ENCODE measurements around the gene CYRIA. TPM values are rescaled to one million over a fixed set of nuclear protein-coding genes. Genes with fewer than 3 reads are reported as not detected.
A peak's percentile ranks its signal among the peaks of the same experiment; 100 is the strongest.

Gene CYRIA
- 72.7 and 76.1 TPM in 2 replicates for total RNA-seq

DNA sequence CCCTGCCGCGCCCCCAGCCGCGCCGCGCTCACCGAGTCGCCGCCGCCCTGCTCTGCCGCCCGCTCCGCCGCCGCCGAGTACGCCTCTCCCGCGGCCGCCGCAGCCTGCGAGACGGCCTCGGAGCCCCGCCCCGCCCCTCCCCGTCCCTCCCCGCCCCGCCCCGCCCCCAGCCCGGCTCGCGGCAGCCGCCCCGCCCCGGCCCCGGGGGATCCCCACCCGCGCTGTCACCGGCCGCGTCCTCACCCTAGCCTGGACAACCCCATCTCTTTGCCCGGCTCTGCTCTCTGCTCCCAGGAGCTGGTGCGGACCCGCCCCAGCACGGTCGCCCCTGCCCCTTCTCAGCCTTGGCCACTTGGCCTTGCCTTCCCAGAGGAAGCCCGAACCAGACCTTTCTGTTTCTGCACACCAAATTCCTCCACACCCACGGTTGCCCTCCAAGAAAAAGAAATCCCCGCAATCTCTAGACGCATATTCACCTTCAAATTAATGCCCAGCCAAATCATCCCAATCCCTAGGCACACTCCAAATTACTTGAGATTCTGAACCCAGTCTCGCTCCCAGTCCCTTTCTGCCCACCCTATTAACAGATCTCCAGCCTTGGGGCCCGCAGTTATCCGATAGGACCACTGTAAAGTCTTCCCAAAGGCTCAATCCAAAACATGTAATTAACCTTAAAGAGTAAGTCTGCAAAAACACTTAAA lies at the start of gene CYRIA:
Gene CYRIA (minus strand): TSS at position 87 of the 701 bp plus-strand sequence. CDS start 77,715 bp downstream, outside the sequence.
- peak; percentile 70 for DNase-seq
- peaks cover 58% of the 10 kb centered on the region for H3K4me1 Mint-ChIP-seq
- H3K4me3 Mint-ChIP-seq: peak within 1 kb of the TSS; percentile 97
- no peaks in the 10 kb centered on the region for H3K9me3 Mint-ChIP-seq
- TF ChIP-seq, protein P1, sequence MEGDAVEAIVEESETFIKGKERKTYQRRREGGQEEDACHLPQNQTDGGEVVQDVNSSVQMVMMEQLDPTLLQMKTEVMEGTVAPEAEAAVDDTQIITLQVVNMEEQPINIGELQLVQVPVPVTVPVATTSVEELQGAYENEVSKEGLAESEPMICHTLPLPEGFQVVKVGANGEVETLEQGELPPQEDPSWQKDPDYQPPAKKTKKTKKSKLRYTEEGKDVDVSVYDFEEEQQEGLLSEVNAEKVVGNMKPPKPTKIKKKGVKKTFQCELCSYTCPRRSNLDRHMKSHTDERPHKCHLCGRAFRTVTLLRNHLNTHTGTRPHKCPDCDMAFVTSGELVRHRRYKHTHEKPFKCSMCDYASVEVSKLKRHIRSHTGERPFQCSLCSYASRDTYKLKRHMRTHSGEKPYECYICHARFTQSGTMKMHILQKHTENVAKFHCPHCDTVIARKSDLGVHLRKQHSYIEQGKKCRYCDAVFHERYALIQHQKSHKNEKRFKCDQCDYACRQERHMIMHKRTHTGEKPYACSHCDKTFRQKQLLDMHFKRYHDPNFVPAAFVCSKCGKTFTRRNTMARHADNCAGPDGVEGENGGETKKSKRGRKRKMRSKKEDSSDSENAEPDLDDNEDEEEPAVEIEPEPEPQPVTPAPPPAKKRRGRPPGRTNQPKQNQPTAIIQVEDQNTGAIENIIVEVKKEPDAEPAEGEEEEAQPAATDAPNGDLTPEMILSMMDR (IDR thresholded peaks at IDR 0.05): no peak
- ChIA-PET CTCF (interaction anchor here (0.8 to 1.4 kb wide), 4 partner anchors 12 to 91 kb away, joined by 3 to 10 read pairs (median 4); no protein-coding TSS in a partner anchor), POLR2A (interaction anchor here (1.0 to 5.0 kb wide), 4 partner anchors 11 to 53 kb away, joined by 3 to 48 read pairs (median 18); no protein-coding TSS in a partner anchor)
- no peaks in the 10 kb centered on the region for H3K27me3 Mint-ChIP-seq
- peak; percentile 69 for ATAC-seq (ENCODE audit: low read depth)
- H3K36me3 Mint-ChIP-seq (ENCODE audit: low read depth): peaks cover 34% of the 10 kb centered on the region
- peak within 1 kb of the TSS; percentile 96 for H3K27ac Mint-ChIP-seq
- intact Hi-C loops (cut with micrococcal nuclease): loop anchor here (1.0 to 2.0 kb wide), 3 partner anchors 15 to 63 kb away; no protein-coding TSS in a partner anchor

DNA sequence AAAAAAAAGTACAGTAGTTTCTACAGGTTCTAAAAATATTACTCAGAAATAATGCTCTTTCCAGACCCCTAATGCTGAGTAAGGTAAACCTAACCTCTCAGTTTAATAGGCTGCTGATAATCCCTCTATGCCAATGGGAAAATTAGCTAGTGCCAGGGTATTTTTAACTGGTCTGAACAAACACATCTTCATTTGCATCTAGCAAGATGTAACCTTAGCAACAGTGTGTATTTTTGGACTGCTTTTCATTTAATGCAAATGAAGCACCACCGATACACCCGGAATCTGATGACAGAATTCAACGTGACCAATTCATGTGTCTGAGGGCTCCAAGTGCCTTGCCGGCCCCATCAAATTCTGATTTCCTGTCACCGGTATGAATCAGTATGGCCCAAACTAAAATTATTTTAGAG lies 47.4 kb upstream of the CYRIA start:
- intact Hi-C loops (cut with micrococcal nuclease): loop anchor here (1.0 to 5.0 kb wide), 6 partner anchors 16 to 1039 kb away; partner anchors contain the start of genes GEN1 and SMC6
- H3K4me3 Mint-ChIP-seq: peak overlapping the region; percentile 72

DNA sequence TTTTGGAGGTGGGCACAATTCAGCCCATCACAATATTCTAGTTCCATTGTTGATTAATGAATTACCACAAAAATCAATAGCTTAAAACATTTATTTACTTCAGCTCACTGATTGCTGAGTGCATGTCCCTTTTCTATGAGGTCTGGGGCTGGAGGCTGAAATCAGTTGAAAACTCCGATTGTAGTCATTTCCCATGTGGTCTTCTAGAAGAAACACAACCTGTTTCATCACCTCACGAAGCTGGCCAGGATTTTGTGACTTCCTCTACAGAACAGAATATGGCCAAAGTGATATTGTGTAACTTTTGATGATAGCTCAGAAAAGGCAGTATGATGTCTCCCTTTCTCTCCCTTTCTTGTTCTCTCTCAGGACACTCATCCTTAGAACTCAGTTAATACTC lies 44.1 kb upstream of the CYRIA start:
- Mint-ChIP-seq H3K4me1 (peaks cover 38% of the 10 kb centered on the region), H3K36me3 (ENCODE audit: low read depth) (no peaks in the 10 kb centered on the region), H3K4me3 (no peak overlapping the region), H3K27ac (no peak overlapping the region), H3K27me3 (no peaks in the 10 kb centered on the region), H3K9me3 (peaks cover 4% of the 10 kb centered on the region)
- ATAC-seq (ENCODE audit: low read depth) (no peak), DNase-seq (no peak)
- intact Hi-C loops (cut with micrococcal nuclease): loop anchor here (5.0 kb wide), 1 partner anchor 1043 kb away; the partner anchor contains the start of genes GEN1 and SMC6
- TF ChIP-seq, protein P1 (IDR thresholded peaks at IDR 0.05): no peak
- POLR2A ChIA-PET: no interaction called here
- CTCF ChIA-PET: no interaction called here

More for the DNA sequence above, 47.4 kb upstream of the CYRIA start:
- TF ChIP-seq, protein P1 (IDR thresholded peaks at IDR 0.05): no peak
- peak overlapping the region; percentile 90 for H3K27ac Mint-ChIP-seq
- CTCF ChIA-PET: no interaction called here
- H3K27me3 Mint-ChIP-seq: no peaks in the 10 kb centered on the region
- peaks cover 4% of the 10 kb centered on the region for H3K9me3 Mint-ChIP-seq
- H3K36me3 Mint-ChIP-seq (ENCODE audit: low read depth): no peaks in the 10 kb centered on the region
- DNase-seq: no peak
- H3K4me1 Mint-ChIP-seq: peaks cover 58% of the 10 kb centered on the region
- POLR2A ChIA-PET: interaction anchor here (0.6 kb wide), 1 partner anchor 12 kb away, joined by 4 read pairs; no protein-coding TSS in a partner anchor
- ATAC-seq (ENCODE audit: low read depth): peak; percentile 80

DNA sequence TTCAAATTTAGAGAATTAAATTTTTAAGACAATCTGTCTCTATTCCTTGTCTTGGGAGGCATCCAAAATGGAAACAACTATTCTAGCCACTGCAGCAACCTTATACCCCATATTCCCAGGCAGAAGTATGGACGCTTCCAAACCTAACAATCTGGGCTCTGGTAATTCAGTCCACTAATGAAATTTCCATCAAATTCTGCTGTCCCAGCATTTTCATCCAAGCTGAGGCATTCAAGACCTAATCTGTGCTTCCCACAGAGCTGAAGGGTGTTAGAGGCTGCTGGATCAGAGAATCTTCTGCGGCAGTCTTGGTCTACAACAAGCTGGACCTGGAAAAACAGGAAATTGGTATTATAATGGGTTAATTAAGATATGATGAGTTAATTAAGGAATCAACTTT lies 42.5 kb upstream of the CYRIA start:
- TF ChIP-seq, protein P1 (IDR thresholded peaks at IDR 0.05): no peak
- intact Hi-C loops (cut with micrococcal nuclease): no loop called here
- DNase-seq: no peak
- Mint-ChIP-seq H3K27ac (no peak overlapping the region), H3K36me3 (ENCODE audit: low read depth) (no peaks in the 10 kb centered on the region), H3K4me1 (peaks cover 22% of the 10 kb centered on the region), H3K4me3 (no peak overlapping the region), H3K27me3 (no peaks in the 10 kb centered on the region), H3K9me3 (peaks cover 4% of the 10 kb centered on the region)
- no peak for ATAC-seq (ENCODE audit: low read depth)
- ChIA-PET POLR2A (no interaction called here), CTCF (no interaction called here)

DNA sequence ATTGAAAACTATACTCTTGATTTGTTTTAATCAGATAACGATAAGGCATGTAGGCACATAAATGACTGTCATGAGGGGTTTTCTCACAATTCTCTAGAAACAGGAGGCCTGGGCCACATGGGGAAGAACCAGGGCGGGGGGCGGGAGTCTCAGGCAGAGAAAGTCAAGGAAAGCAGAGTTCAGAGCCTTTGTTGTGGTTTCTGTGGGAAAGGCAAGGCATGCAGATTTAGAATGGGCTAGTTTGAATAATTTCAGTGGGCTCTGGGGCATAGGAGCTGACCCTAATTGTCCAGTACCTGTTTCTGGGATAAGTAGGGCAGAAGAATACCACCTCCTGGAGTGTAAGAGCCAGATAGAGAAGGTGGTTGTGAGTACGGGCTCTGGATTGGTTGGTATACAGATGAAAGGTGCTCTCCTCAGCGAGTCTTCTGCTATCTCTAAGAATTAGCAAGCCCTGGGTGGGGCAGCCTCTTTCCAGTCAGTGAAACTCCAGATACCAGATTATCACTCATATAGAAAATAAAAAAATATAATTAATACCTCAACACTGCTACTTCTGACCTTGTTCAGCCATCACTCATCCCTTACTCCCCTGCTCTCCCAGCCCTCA lies 41.5 kb upstream of the CYRIA start:
- Mint-ChIP-seq H3K9me3 (peaks cover 4% of the 10 kb centered on the region), H3K27ac (no peak overlapping the region), H3K4me3 (no peak overlapping the region), H3K36me3 (ENCODE audit: low read depth) (no peaks in the 10 kb centered on the region), H3K4me1 (peaks cover 12% of the 10 kb centered on the region), H3K27me3 (no peaks in the 10 kb centered on the region)
- no peak for DNase-seq
- POLR2A ChIA-PET: interaction anchor here (0.7 kb wide), 1 partner anchor 80 kb away, joined by 11 read pairs; no protein-coding TSS in a partner anchor
- CTCF ChIA-PET: no interaction called here
- ATAC-seq (ENCODE audit: low read depth): no peak
- intact Hi-C loops (cut with micrococcal nuclease): no loop called here
- TF ChIP-seq, protein P1 (IDR thresholded peaks at IDR 0.05): no peak
